ENCODE measurements around the gene ARHGAP36. TPM values are rescaled to one million over a fixed set of nuclear protein-coding genes. Genes with fewer than 3 reads are reported as not detected.

ARHGAP36 gene
- total RNA-seq, 1 experiment from 2014 or later: not detected

- in situ Hi-C loops (cut with HindIII; ENCODE audit: low sequenced_read_pairs): no loop called here
- DNase-seq (ENCODE audit: low spot score): no peak
These were observed 9.9 kb downstream of the ARHGAP36 start for GRCh38 chrX:131067846-131068745.

DNA sequence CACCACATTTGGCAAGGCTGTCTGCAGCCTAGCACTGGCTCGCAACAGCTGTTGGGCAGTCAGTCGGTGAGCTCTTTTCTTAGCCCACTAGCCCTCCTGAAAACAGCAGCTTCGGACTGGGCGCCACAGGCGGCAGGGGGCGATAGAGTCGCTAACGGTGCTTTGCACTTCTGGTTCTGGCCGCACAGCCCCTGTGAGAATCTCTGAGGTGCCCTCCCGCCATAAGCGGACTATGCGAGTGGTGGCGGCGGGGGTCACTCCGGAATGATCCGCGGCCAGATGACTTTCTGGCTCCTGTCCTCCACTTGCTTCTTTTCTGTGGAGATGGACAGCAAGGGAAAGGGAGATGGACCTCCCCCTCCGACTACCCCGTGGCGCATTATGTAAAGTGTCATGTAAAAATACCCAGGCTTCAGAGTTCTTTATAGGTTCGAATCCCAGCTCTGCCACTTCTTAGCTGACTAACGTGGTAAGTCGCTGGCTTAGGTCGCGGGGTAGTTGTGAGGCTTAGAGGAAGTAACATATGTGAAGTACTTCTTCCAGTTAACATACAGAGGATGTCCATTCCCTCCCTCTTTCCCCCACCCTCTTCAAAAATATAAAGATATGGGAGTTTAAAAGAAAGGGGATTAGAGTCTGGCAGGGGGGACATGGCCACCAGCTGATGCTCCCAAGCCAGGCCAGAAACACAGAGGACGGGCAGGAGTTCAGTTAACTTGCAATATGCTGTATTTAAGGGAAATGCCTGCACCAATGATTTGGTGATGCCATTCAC, 11.0 kb downstream of the ARHGAP36 start:
- DNase-seq (ENCODE audit: low spot score): peak; percentile 2
- in situ Hi-C loops (cut with HindIII; ENCODE audit: low sequenced_read_pairs): no loop called here

DNA sequence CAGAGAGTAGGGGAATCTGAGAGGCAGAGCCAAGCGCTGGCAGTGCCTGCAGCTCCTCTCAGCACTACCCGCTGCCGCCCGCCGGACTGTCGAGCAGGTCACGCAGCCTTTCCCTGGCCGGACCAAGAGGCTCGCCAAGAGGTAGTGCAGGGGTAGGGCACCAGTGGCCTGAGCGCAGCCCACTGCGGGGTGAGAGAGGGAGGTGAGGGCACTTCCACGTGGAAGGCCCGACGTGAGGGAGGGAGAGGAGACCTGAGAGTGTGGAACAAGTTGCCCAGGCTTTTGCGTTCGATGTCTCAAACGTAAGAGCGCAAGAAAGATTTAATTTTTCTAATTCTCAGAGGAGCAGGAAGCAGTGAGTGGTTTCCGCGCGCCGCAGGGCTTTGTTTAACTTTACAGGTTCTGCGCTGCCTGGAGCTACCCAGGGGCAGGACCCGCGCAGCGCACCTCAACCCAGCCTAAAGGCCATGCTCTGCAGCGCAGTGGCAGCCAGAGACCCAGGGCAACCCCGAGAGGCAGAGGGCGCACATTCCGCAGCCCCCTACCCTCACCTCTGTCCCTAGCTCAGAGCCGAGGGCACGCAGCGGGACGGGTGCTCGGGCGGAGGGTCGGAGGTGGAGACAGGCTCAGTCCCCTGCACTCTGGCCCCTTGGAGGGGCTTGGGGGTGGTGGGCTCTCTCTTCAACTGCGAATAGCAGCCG, 14.9 kb downstream of the ARHGAP36 start:
- no peak for DNase-seq (ENCODE audit: low spot score)
- in situ Hi-C loops (cut with HindIII; ENCODE audit: low sequenced_read_pairs): no loop called here

DNA sequence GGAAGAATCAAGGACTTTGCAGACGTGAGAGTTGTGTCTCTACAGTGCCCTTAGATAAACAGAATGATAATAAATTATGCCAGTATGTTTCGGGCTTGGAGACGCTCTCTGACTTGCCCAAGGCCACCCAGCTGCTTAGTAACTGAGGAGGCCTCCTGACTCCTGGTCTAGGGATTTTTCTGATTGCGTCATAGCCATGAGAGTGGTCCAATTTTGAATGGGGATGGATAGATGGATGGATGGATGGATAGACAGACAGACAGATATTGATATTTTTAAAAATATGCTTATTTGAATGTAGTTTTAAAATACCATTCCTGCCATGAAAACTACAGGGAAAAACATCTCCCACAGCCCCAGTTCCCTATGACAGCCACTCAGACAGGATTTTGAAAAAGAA, 15.5 kb downstream of the ARHGAP36 start:
- in situ Hi-C loops (cut with HindIII; ENCODE audit: low sequenced_read_pairs): no loop called here
- no peak for DNase-seq (ENCODE audit: low spot score)

GRCh38 chrX:131081772-131082740, 23.9 kb downstream of the ARHGAP36 start:
- DNase-seq (ENCODE audit: low spot score): no peak

DNA sequence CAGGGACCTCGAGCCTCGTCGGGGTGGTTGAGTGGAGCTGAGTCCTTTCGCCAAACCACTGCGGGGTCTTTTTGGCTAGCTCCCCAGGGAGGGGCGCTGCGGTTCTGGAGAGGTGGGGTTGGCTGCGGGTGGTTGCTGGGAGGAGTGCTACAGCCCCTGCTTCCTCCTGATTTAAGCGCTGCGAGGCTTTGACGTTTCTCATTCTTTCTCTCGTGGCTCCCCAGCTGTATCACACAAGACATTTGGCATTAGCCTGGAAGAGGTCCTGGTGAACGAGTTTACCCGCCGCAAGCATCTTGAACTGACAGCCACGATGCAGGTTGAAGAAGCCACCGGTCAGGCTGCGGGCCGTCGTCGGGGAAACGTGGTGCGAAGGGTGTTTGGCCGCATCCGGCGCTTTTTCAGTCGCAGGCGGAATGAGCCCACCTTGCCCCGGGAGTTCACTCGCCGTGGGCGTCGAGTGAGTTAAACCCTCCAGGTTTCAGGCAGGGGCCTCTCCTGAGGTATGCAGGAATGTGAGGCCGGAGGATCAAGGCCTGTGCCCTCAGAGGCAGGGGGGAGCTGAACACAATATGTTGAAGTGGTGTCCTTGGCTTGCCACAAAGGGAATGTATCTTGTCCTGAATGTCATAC, 25.5 kb downstream of the ARHGAP36 start:
- in situ Hi-C loops (cut with HindIII; ENCODE audit: low sequenced_read_pairs): no loop called here
- DNase-seq (ENCODE audit: low spot score): no peak

More at GRCh38 chrX:131081772-131082740, 23.9 kb downstream of the ARHGAP36 start:
- in situ Hi-C loops (cut with HindIII; ENCODE audit: low sequenced_read_pairs): no loop called here

- in situ Hi-C loops (cut with HindIII; ENCODE audit: low sequenced_read_pairs): no loop called here
These were observed 26.0 kb downstream of the ARHGAP36 start for GRCh38 chrX:131084145-131084544.

GRCh38 chrX:131136776-131137175, 78.6 kb downstream of the ARHGAP36 start:
- in situ Hi-C loops (cut with HindIII; ENCODE audit: low sequenced_read_pairs): no loop called here
- DNase-seq (ENCODE audit: low spot score): no peak

More at GRCh38 chrX:131084145-131084544, 26.0 kb downstream of the ARHGAP36 start:
- no peak for DNase-seq (ENCODE audit: low spot score)

GRCh38 chrX:131139072-131139471, 80.9 kb downstream of the ARHGAP36 start:
- DNase-seq (ENCODE audit: low spot score): no peak
- in situ Hi-C loops (cut with HindIII; ENCODE audit: low sequenced_read_pairs): no loop called here

Other genes starting within 250 kb of the ARHGAP36 start
- gene ENOX2, start 155.1 kb upstream of the ARHGAP36 start, total RNA-seq (2014; rRNA removed; shearing (Covaris generic)): 3.3 and 5.4 TPM in 2 replicates
- gene IGSF1, start 231.0 kb downstream of the ARHGAP36 start, total RNA-seq (2014; rRNA removed; shearing (Covaris generic)): 0.14 and 0.49 TPM in 2 replicates

All from G401 (cell line).